Mesenchymal stem cell (in vitro differentiated cells and primary cell): ENCODE data around the gene GPR27.

Experiments used
- DNase-seq: peaks from one replicate; pipeline ENCODE4 v3.0.0-alpha.2; 2013
- H2AFZ ChIP-seq: one replicate; pipeline ENCODE4 v1.6.1; 2013; ENCODE audit warnings: low read depth, mild to moderate bottlenecking, control low read depth, inconsistent platforms, low read length, moderate library complexity
- H2AK5ac ChIP-seq: 2 replicates; pipeline ENCODE4 v1.6.1; 2013; ENCODE audit warnings: low read length, moderate library complexity, mild to moderate bottlenecking, inconsistent platforms; ENCODE audit not compliant: severe bottlenecking
- H2BK120ac ChIP-seq: one replicate; pipeline ENCODE4 v1.6.1; 2013; ENCODE audit warnings: low read depth, mild to moderate bottlenecking, inconsistent platforms, low read length, moderate library complexity
- H2BK12ac ChIP-seq, 2 experiments: one replicate each; pipeline ENCODE4 v1.6.1; 2013; ENCODE audit warnings: inconsistent platforms in 2 of 2, low read length in 2 of 2, mild to moderate bottlenecking in 2 of 2, moderate library complexity in 2 of 2, control low read depth in 1 of 2
- H2BK15ac ChIP-seq: one replicate; pipeline ENCODE4 v1.6.1; 2013; ENCODE audit warnings: mild to moderate bottlenecking, low read depth, inconsistent platforms; ENCODE audit not compliant: poor library complexity, severe bottlenecking
- H2BK5ac ChIP-seq: 2 replicates; pipeline ENCODE4 v1.6.1; 2013; ENCODE audit warnings: low read depth, mild to moderate bottlenecking, low read length, control low read depth, inconsistent platforms; ENCODE audit not compliant: poor library complexity, severe bottlenecking
- H3K14ac ChIP-seq, 2 experiments: one replicate each; pipeline ENCODE4 v1.6.1; 2013; ENCODE audit warnings: inconsistent platforms in 2 of 2, low read length in 2 of 2, control low read depth in 1 of 2, mild to moderate bottlenecking in 1 of 2, moderate library complexity in 1 of 2
- H3K18ac ChIP-seq, 2 experiments: one replicate each; pipeline ENCODE4 v1.6.1; 2013; ENCODE audit warnings: inconsistent platforms in 2 of 2, low read length in 2 of 2, control low read depth in 1 of 2, low read depth in 1 of 2, mild to moderate bottlenecking in 1 of 2
- H3K23ac ChIP-seq, 2 experiments: one replicate each; pipeline ENCODE4 v1.6.1; 2013; ENCODE audit warnings: inconsistent platforms in 2 of 2, low read length in 2 of 2, mild to moderate bottlenecking in 2 of 2, moderate library complexity in 2 of 2, control low read depth in 1 of 2
- H3K27ac ChIP-seq: 2 replicates; pipeline ENCODE4 v1.5.1; 2013; ENCODE audit warnings: mild to moderate bottlenecking, moderate library complexity, low read length, control low read depth, inconsistent platforms; ENCODE audit not compliant: poor library complexity, severe bottlenecking
- H3K27me3 ChIP-seq, 2 experiments: 2 replicates each; pipeline versions ENCODE4 v1.6.1 to v1.7.0; 2013; ENCODE audit warnings: low read length in 2 of 2, mild to moderate bottlenecking in 2 of 2, moderate library complexity in 2 of 2, control low read depth in 1 of 2, inconsistent platforms in 1 of 2; ENCODE audit not compliant: control insufficient read depth in 1 of 2, insufficient read depth in 1 of 2
- H3K36me3 ChIP-seq, 2 experiments: 2 replicates each; pipeline versions ENCODE4 v1.6.1 to v1.7.0; 2013; ENCODE audit warnings: low read length in 2 of 2, control low read depth in 1 of 2, inconsistent platforms in 1 of 2, low read depth in 1 of 2, mild to moderate bottlenecking in 1 of 2; ENCODE audit not compliant: insufficient read depth in 2 of 2, control insufficient read depth in 1 of 2
- H3K4ac ChIP-seq, 2 experiments: one replicate each; pipeline ENCODE4 v1.6.1; 2013; ENCODE audit warnings: inconsistent platforms in 2 of 2, low read length in 2 of 2, mild to moderate bottlenecking in 2 of 2, moderate library complexity in 2 of 2, control low read depth in 1 of 2, low read depth in 1 of 2
- H3K4me1 ChIP-seq: 2 replicates; pipeline ENCODE4 v1.6.1; 2013; ENCODE audit warnings: low read depth, low read length, control low read depth; ENCODE audit not compliant: control insufficient read depth, insufficient read depth
- H3K4me2 ChIP-seq: 2 replicates; pipeline ENCODE4 v1.6.1; 2013; ENCODE audit warnings: low read length, mild to moderate bottlenecking, inconsistent platforms; ENCODE audit not compliant: poor library complexity, severe bottlenecking
- H3K4me3 ChIP-seq, 2 experiments: 2 replicates each; pipeline versions ENCODE4 v1.5.1 to v1.7.0; 2013; ENCODE audit warnings: low read length in 2 of 2, mild to moderate bottlenecking in 2 of 2, control low read depth in 1 of 2, low read depth in 1 of 2; ENCODE audit not compliant: insufficient read depth in 1 of 2
- H3K79me1 ChIP-seq: replicated peaks from 2 replicates; pipeline ENCODE4 v1.6.1; 2013; ENCODE audit warnings: mild to moderate bottlenecking, control low read depth, low read length, inconsistent platforms; ENCODE audit not compliant: poor library complexity, severe bottlenecking
- H3K9ac ChIP-seq: 2 replicates; pipeline ENCODE4 v1.7.0; 2013; ENCODE audit warnings: mild to moderate bottlenecking, low read length, moderate library complexity
- H3K9me3 ChIP-seq: 2 replicates; pipeline ENCODE4 v1.7.0; 2013; ENCODE audit warnings: mild to moderate bottlenecking, low read length; ENCODE audit not compliant: control insufficient read depth
- H4K8ac ChIP-seq: one replicate; pipeline ENCODE4 v1.6.1; 2013; ENCODE audit warnings: inconsistent platforms, mild to moderate bottlenecking, low read length, moderate library complexity
- H4K91ac ChIP-seq: one replicate; pipeline ENCODE4 v1.6.1; 2013; ENCODE audit warnings: mild to moderate bottlenecking, low read length, inconsistent platforms
- WGBS: methylation state at CpG from one replicate; pipeline ENCODE4 v1.1.7; 2013; ENCODE audit warnings: mixed read lengths; 5-methylcytosine and 5-hydroxymethylcytosine counted together

GPR27 gene

DNA sequence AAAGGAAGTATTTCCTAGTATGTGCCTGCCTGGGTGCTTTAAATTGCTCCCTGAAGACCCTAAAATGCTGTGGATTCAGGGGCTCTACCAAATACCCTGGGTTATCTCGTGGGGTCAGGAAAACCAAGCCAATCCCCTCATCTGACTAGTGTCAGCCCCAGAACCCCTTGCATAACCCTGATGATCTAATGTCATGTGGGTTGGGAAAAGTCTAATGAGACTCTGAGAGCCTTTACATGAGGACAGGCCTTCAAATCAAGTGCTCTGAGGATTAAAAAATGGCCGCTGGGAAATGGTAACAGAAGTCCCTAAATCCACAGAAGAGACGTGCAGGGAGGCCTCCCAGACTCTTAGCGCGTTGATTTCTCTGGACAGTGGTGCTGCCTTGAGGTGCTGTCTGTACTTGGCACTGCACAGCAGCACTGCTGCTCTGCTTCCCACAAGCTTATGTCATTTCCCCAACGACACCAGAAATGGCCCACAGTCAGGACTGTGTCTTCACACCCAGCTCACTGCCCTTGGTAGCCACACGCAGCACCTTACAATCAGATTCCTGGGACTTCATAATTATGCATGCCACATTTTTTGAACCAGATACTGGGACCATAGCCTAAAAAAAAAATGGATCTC, 45.1 kb upstream of the GPR27 start:
- no peaks in the 10 kb centered on the region for H3K9me3 ChIP-seq
- H3K23ac ChIP-seq: no peak overlapping the region
- peak overlapping the region; percentile 18 for H3K9ac ChIP-seq
- H3K36me3 ChIP-seq: peaks cover 0 to 3% of the 10 kb centered on the region in 2 experiments
- H3K14ac ChIP-seq: no peak overlapping the region
- H2BK15ac ChIP-seq: no peak overlapping the region
- H3K27ac ChIP-seq: no peak overlapping the region
- H4K8ac ChIP-seq: no peak overlapping the region
- no peaks in the 10 kb centered on the region for H3K27me3 ChIP-seq
- H4K91ac ChIP-seq: peak overlapping the region; percentile 62
- no peak overlapping the region for H3K4me2 ChIP-seq
- peak overlapping the region; percentile 25 for H2AK5ac ChIP-seq
- peaks cover 6% of the 10 kb centered on the region for H3K4me1 ChIP-seq
- no peak overlapping the region for H3K18ac ChIP-seq
- H2BK12ac ChIP-seq: no peak overlapping the region
- no peaks in the 10 kb centered on the region for H3K79me1 ChIP-seq
- H2BK5ac ChIP-seq: no peak overlapping the region
- no peak for DNase-seq
- no peak overlapping the region for H3K4ac ChIP-seq
- H2AFZ ChIP-seq: no peak overlapping the region
- WGBS: 83% methylated on average over 6 of the region's 7 CpGs
- no peak overlapping the region for H2BK120ac ChIP-seq
- H3K4me3 ChIP-seq: no peak overlapping the region

DNA sequence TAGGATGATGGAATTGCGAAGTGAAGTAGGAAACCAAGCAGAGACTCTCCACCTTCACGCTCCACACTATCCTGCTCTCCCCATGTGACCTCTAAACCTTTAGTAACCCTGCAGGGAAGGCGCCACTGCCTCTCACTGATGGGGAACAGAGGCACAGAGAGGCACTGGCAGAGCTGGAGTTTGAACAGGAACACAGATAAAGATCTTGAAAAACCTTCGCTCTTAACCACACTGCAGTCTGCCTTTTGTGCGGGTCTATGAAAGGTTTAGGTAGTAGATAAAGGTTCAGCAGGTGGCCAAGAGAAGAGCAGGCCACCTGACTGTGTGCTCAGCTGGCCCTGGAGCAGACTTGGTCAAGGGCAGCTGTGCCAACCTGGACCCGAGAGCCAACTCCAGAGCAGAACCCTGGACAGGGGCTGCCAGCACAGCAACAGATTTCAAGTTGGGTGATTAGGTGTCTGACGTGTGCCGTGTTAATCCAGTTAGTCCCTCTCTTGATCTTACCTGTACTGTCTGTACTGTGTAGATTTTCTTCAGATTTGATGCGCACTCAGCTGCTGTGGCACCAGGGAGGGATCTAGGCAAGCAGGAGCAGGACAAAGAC, 43.6 kb upstream of the GPR27 start:
- no peak overlapping the region for H2AFZ ChIP-seq
- no peak overlapping the region for H2BK12ac ChIP-seq
- H3K27ac ChIP-seq: no peak overlapping the region
- H3K18ac ChIP-seq: no peak overlapping the region
- no peak overlapping the region for H4K91ac ChIP-seq
- H3K4me3 ChIP-seq: no peak overlapping the region
- no peak overlapping the region for H3K14ac ChIP-seq
- H3K4ac ChIP-seq: no peak overlapping the region
- WGBS: 92% methylated on average over 8 of the region's 9 CpGs
- peak overlapping the region; percentile 27 for H2AK5ac ChIP-seq
- no peaks in the 10 kb centered on the region for H3K79me1 ChIP-seq
- H3K9me3 ChIP-seq: no peaks in the 10 kb centered on the region
- peaks cover 6% of the 10 kb centered on the region for H3K4me1 ChIP-seq
- no peak for DNase-seq
- H4K8ac ChIP-seq: no peak overlapping the region
- H2BK120ac ChIP-seq: no peak overlapping the region
- H2BK15ac ChIP-seq: no peak overlapping the region
- peaks cover 0 to 3% of the 10 kb centered on the region in 2 experiments for H3K36me3 ChIP-seq
- H3K27me3 ChIP-seq: no peaks in the 10 kb centered on the region
- no peak overlapping the region for H3K23ac ChIP-seq
- H3K4me2 ChIP-seq: no peak overlapping the region
- no peak overlapping the region for H2BK5ac ChIP-seq
- H3K9ac ChIP-seq: peak overlapping the region; percentile 28

DNA sequence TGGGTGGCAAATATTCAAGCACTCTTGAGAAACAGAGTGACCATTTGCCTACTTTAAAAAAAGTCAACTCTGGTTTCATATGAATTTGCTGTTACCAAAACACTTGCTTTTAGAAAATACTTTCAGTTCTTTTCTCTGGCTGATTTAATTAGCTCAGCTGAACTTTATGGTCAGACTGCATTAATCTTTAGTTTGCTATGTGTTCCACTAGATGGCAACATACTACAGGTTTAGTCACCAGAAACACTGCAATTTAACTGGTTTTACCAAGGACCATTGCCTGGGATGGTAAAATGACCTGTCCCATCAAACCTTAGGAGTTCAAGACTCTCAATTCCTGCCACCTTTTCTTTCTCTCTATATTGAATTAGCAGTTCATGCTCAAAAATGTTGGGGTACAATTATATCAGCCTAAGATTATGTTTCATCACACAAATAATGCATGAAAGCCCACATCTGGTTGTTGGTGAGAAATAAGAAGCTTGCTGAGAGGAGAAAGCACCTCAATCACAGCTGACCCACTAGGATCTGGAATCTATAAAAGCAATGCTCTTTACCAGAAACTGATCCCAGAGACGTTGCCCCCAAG, 42.7 kb upstream of the GPR27 start:
- WGBS: 18% methylated on average over 1 of the region's 1 CpG
- H2BK15ac ChIP-seq: no peak overlapping the region

DNA sequence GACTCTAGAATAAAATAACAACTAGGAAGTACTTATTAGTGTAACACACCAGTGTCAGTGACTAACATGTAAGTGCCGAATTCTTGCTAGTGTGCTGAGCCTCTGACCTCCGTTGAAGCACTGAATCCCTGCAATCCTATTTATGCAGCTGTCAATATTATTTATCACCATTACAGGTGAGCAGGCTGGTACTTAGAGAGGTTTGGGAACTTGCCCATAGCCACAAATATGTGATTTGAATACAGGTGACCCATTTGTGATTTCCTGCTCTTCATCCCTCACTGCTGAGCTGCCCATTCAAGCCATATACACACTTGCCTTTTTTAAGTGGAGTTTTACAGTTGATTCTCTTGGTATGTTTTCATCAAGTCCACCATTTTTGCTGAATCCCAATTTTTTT, 40.6 kb upstream of the GPR27 start:
- Histone ChIP-seq H3K4me3 (no peak overlapping the region), H2AK5ac (no peak overlapping the region), H3K4me1 (peaks cover 3% of the 10 kb centered on the region), H3K79me1 (peaks cover 1% of the 10 kb centered on the region), H2BK15ac (no peak overlapping the region), H2BK5ac (no peak overlapping the region), H3K14ac (no peak overlapping the region), H4K8ac (no peak overlapping the region), H3K36me3 (peaks cover 0 to 3% of the 10 kb centered on the region in 2 experiments), H2AFZ (no peak overlapping the region), H2BK120ac (no peak overlapping the region), H3K9ac (no peak overlapping the region), H3K18ac (no peak overlapping the region), H3K27ac (no peak overlapping the region), H3K4ac (no peak overlapping the region), H3K4me2 (no peak overlapping the region), H4K91ac (no peak overlapping the region), H2BK12ac (no peak overlapping the region), H3K27me3 (no peaks in the 10 kb centered on the region), H3K23ac (no peak overlapping the region), H3K9me3 (no peaks in the 10 kb centered on the region)
- no peak for DNase-seq
- WGBS: no CpG with 5 or more reads among the region's 2 CpGs

More for the DNA sequence above, 42.7 kb upstream of the GPR27 start:
- no peaks in the 10 kb centered on the region for H3K27me3 ChIP-seq
- no peak overlapping the region for H2BK120ac ChIP-seq
- H3K27ac ChIP-seq: no peak overlapping the region
- H2AFZ ChIP-seq: no peak overlapping the region
- no peak overlapping the region for H3K23ac ChIP-seq
- H3K9me3 ChIP-seq: no peaks in the 10 kb centered on the region
- peak overlapping the region; percentile 28 for H3K9ac ChIP-seq
- peak; percentile 70 for DNase-seq
- no peak overlapping the region for H3K14ac ChIP-seq
- no peak overlapping the region for H2AK5ac ChIP-seq
- no peak overlapping the region for H3K18ac ChIP-seq
- no peak overlapping the region for H3K4me2 ChIP-seq
- H3K4me3 ChIP-seq: no peak overlapping the region
- H4K8ac ChIP-seq: no peak overlapping the region
- no peak overlapping the region for H3K4ac ChIP-seq
- peaks cover 6% of the 10 kb centered on the region for H3K4me1 ChIP-seq
- no peak overlapping the region for H4K91ac ChIP-seq
- H3K36me3 ChIP-seq: peaks cover 0 to 3% of the 10 kb centered on the region in 2 experiments
- no peaks in the 10 kb centered on the region for H3K79me1 ChIP-seq
- H2BK5ac ChIP-seq: no peak overlapping the region
- no peak overlapping the region for H2BK12ac ChIP-seq
